HG02981 (cell line): ENCODE results near the gene GSG1L.

Source experiments
- ATAC-seq: cut with Tn5 transposase; IDR thresholded peaks from one replicate; pipeline ENCODE4 v1.9.1; 2021; ENCODE audit warnings: mild to moderate bottlenecking, moderate library complexity; ENCODE audit not compliant: unreplicated experiment

Gene GSG1L

DNA sequence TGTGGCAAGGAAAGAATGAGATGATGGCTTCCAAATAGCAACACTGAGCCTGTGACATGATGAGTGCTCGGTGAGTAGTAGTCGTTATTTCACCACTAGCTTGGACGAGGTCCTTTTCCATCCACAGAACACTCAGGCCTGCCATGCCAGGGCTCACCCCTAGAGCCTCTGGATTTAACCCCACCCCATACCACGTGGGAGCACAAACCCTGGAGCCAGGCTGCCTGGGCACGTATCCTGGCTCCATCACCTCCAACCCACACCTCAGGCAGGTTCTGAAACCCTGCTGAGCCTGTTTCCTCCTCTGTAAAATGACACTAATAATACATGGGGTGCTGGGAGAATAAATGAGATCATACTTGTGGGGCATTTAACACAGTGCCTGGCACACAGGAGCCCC is 321.2 kb downstream of the GSG1L start:
- no peak for ATAC-seq

DNA sequence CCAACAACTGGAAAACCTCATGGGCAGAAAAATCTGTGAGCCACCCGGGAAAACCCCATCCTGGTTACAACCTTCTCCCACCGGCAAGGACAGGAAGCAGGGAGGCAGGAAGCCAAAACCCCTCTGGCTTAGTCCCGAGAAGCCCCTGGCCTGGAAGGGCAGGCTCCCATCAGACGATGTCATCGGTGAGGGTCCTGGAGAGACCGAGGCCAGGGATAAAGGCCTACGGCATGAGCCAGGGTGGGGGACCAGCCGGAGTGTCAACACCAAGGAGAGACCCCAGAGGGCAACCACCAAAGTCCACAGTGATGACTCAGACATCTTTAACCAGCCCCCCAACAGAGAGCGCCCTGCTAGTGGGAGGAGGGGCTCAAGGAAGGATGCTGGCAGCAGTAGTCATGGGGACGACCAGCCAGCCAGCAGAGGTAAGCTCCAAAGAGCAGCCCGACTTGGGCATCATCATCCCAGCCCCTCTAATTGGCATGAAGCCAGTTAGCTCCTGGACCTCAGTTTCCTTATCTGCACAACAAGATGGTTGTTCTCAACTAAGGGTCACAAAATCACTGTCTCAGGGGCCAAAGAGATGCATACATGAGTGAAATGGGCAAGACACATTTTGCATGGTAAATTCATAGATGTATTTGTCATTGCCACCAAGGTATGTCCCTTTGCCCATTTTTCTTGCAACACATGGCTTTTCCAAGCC is 322.9 kb downstream of the GSG1L start:
- no peak for ATAC-seq

DNA sequence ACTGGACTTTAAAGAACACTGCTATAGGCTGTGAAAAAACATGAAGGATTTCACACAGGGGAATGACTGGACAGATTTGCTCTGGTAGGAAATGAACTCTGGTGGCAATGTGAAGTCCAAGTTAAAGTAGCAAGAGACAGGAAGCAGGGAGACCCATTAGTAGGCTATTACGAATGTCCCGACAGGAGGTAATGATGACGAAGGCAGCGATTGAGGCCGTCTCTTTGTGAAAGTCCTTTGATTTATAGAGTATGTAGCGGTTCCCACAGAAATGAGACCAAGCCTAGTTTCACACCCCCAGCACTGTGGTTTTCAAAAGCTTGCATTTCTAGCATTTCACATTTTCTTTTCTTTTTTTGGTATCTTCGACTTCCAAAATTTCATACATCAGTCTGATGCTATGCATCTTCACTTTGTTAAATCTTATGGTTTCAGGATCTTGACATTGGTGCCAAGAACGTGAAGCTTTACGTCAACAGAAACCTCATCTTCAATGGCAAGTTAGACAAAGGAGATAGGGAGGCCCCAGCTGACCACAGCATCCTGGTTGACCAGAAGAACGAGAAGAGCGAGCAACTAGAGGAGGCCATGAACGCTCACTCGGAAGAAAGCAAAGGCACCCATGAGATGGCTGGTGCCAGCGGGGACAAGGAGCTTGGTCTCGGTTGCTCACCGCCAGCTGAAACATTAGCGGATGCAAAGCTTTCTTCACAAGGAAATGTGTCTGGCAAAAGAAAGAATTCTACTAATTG is 323.7 kb downstream of the GSG1L start:
- ATAC-seq: no peak

DNA sequence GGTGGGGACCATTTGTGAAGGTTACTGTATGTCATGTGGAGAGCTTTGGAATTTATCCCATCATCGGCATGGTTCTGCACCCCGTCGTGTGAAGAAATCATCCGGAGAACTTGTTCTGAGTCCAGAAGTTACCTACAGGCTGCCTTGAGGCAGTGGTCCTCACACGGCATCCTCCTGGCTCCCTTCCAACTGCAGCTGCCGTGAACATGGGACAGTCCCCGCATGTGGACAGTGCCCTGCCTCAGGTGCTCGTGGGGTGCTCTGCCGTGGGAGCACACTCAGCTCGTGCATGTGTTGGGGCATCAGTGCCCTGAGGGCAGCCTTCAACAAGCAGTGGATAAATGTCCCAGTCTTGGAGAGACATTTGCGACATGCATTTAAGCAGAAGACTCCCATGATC is 324.9 kb downstream of the GSG1L start:
- no peak for ATAC-seq
